GM21447 (cell line): ENCODE measurements around the gene SCUBE1.

Experiments
- ATAC-seq: cut with Tn5 transposase; IDR thresholded peaks from one replicate; pipeline ENCODE4 v1.9.1; 2021; ENCODE audit not compliant: unreplicated experiment

The SCUBE1 gene

GRCh38 chr22:43329061-43329460 is 14.1 kb downstream of the SCUBE1 start:
- no peak for ATAC-seq

GRCh38 chr22:43327157-43327438 is 16.1 kb downstream of the SCUBE1 start:
- no peak for ATAC-seq

GRCh38 chr22:43326331-43327156 is 16.6 kb downstream of the SCUBE1 start:
- ATAC-seq: no peak

GRCh38 chr22:43325176-43325575 is 18.0 kb downstream of the SCUBE1 start:
- ATAC-seq: no peak

GRCh38 chr22:43320943-43321900 is 21.9 kb downstream of the SCUBE1 start:
- ATAC-seq: no peak

- no peak for ATAC-seq
Observed at GRCh38 chr22:43319661-43320486, 23.3 kb downstream of the SCUBE1 start.

- no peak for ATAC-seq
Observed at GRCh38 chr22:43317239-43317638, 25.9 kb downstream of the SCUBE1 start.

GRCh38 chr22:43315687-43316217 is 27.4 kb downstream of the SCUBE1 start:
- ATAC-seq: no peak

GRCh38 chr22:43314611-43315010 is 28.6 kb downstream of the SCUBE1 start:
- no peak for ATAC-seq

- ATAC-seq: no peak
Observed at GRCh38 chr22:43313890-43314474, 29.2 kb downstream of the SCUBE1 start.

GRCh38 chr22:43313244-43313889 is 29.8 kb downstream of the SCUBE1 start:
- no peak for ATAC-seq

- no peak for ATAC-seq
Observed at GRCh38 chr22:43312608-43313007, 30.6 kb downstream of the SCUBE1 start.

- ATAC-seq: no peak
Observed at GRCh38 chr22:43310798-43311197, 32.4 kb downstream of the SCUBE1 start.

GRCh38 chr22:43310311-43310710 is 32.9 kb downstream of the SCUBE1 start:
- ATAC-seq: no peak

GRCh38 chr22:43308836-43309235 is 34.3 kb downstream of the SCUBE1 start:
- ATAC-seq: no peak

GRCh38 chr22:43308060-43308830 is 34.9 kb downstream of the SCUBE1 start:
- no peak for ATAC-seq

GRCh38 chr22:43305806-43306205 is 37.4 kb downstream of the SCUBE1 start:
- no peak for ATAC-seq

GRCh38 chr22:43304831-43305590 is 38.2 kb downstream of the SCUBE1 start:
- ATAC-seq: no peak

GRCh38 chr22:43303751-43304150 is 39.4 kb downstream of the SCUBE1 start:
- ATAC-seq: no peak
